ENCODE measurements around the gene TAS2R40.

TAS2R40 gene

GRCh38 chr7:143222782-143223181 lies 945 bp downstream of the TAS2R40 start:
- Histone ChIP-seq H3K9me3 (ENCODE audit: insufficient read depth, low read length) (no peaks in the 10 kb centered on the region), H3K27me3 (ENCODE audit: low read length) (0 out of 2 replicates have a peak, but pooled peaks cover 4% of the 10 kb centered on the region), H3K27ac (ENCODE audit: low read depth, low read length) (no peak overlapping the region), H3F3A (ENCODE audit: insufficient read depth) (no peaks in the 10 kb centered on the region), H3K9ac (ENCODE audit: low read length) (no peak overlapping the region), H3K36me3 (ENCODE audit: low read length) (no peaks in the 10 kb centered on the region), H4K20me1 (ENCODE audit: low read depth, low read length) (no peaks in the 10 kb centered on the region), H2AFZ (ENCODE audit: low read depth, low read length, severe bottlenecking) (no peak overlapping the region), H3K4me3 (ENCODE audit: insufficient read depth, low read length, poor library complexity, severe bottlenecking) (no peak overlapping the region), H3K9me2 (replicated peaks; ENCODE audit: insufficient read depth, low read length) (no peaks in the 10 kb centered on the region), H3K79me2 (ENCODE audit: insufficient read depth, low read length) (no peaks in the 10 kb centered on the region), H3K4me2 (ENCODE audit: low read depth, low read length, poor library complexity, severe bottlenecking) (no peak overlapping the region)
- TF ChIP-seq CTCF (IDR thresholded peaks at IDR 0.05; ENCODE audit: insufficient read depth, low read length, poor library complexity, severe bottlenecking) (no peak), EZH2phosphoT487 (conservative IDR thresholded peaks at IDR 0.05; ENCODE audit: low read length) (no peak)

GRCh38 chr7:143223784-143224183 lies 1.9 kb downstream of the TAS2R40 start:
- Histone ChIP-seq H2AFZ (ENCODE audit: low read depth, low read length, severe bottlenecking) (no peak overlapping the region), H3K79me2 (ENCODE audit: insufficient read depth, low read length) (no peaks in the 10 kb centered on the region), H3K9ac (ENCODE audit: low read length) (no peak overlapping the region), H3K27ac (ENCODE audit: low read depth, low read length) (no peak overlapping the region), H3F3A (ENCODE audit: insufficient read depth) (no peaks in the 10 kb centered on the region), H3K27me3 (ENCODE audit: low read length) (0 out of 2 replicates have a peak, but pooled peaks cover 4% of the 10 kb centered on the region), H3K36me3 (ENCODE audit: low read length) (no peaks in the 10 kb centered on the region), H3K4me2 (ENCODE audit: low read depth, low read length, poor library complexity, severe bottlenecking) (no peak overlapping the region), H4K20me1 (ENCODE audit: low read depth, low read length) (no peaks in the 10 kb centered on the region), H3K4me3 (ENCODE audit: insufficient read depth, low read length, poor library complexity, severe bottlenecking) (no peak overlapping the region), H3K9me2 (replicated peaks; ENCODE audit: insufficient read depth, low read length) (no peaks in the 10 kb centered on the region), H3K9me3 (ENCODE audit: insufficient read depth, low read length) (no peaks in the 10 kb centered on the region)
- TF ChIP-seq CTCF (IDR thresholded peaks at IDR 0.05; ENCODE audit: insufficient read depth, low read length, poor library complexity, severe bottlenecking) = no peak
- TF ChIP-seq EZH2phosphoT487 (conservative IDR thresholded peaks at IDR 0.05; ENCODE audit: low read length) = no peak

GRCh38 chr7:143225047-143225446 lies 3.2 kb downstream of the TAS2R40 start:
- Histone ChIP-seq H3K4me2 (ENCODE audit: low read depth, low read length, poor library complexity, severe bottlenecking) (no peak overlapping the region), H3K9me3 (ENCODE audit: insufficient read depth, low read length) (no peaks in the 10 kb centered on the region), H3F3A (ENCODE audit: insufficient read depth) (no peaks in the 10 kb centered on the region), H3K4me3 (ENCODE audit: insufficient read depth, low read length, poor library complexity, severe bottlenecking) (no peak overlapping the region), H3K9me2 (replicated peaks; ENCODE audit: insufficient read depth, low read length) (no peaks in the 10 kb centered on the region), H3K27me3 (ENCODE audit: low read length) (0 out of 2 replicates have a peak, but pooled peaks cover 4% of the 10 kb centered on the region), H3K79me2 (ENCODE audit: insufficient read depth, low read length) (no peaks in the 10 kb centered on the region), H3K9ac (ENCODE audit: low read length) (no peak overlapping the region), H3K36me3 (ENCODE audit: low read length) (no peaks in the 10 kb centered on the region), H2AFZ (ENCODE audit: low read depth, low read length, severe bottlenecking) (no peak overlapping the region), H4K20me1 (ENCODE audit: low read depth, low read length) (no peaks in the 10 kb centered on the region), H3K27ac (ENCODE audit: low read depth, low read length) (no peak overlapping the region)
- no peak for TF ChIP-seq CTCF (IDR thresholded peaks at IDR 0.05; ENCODE audit: insufficient read depth, low read length, poor library complexity, severe bottlenecking)
- TF ChIP-seq EZH2phosphoT487 (conservative IDR thresholded peaks at IDR 0.05; ENCODE audit: low read length) = no peak
